NCI-H2227 (cell line): ENCODE data around the gene ANTXR1.

Experiments used
- DNase-seq: peaks from one replicate; lab custom pipeline; 2025; ENCODE audit not compliant: unreplicated experiment; lab: John Stamatoyannopoulos, UW

ANTXR1 gene

DNA sequence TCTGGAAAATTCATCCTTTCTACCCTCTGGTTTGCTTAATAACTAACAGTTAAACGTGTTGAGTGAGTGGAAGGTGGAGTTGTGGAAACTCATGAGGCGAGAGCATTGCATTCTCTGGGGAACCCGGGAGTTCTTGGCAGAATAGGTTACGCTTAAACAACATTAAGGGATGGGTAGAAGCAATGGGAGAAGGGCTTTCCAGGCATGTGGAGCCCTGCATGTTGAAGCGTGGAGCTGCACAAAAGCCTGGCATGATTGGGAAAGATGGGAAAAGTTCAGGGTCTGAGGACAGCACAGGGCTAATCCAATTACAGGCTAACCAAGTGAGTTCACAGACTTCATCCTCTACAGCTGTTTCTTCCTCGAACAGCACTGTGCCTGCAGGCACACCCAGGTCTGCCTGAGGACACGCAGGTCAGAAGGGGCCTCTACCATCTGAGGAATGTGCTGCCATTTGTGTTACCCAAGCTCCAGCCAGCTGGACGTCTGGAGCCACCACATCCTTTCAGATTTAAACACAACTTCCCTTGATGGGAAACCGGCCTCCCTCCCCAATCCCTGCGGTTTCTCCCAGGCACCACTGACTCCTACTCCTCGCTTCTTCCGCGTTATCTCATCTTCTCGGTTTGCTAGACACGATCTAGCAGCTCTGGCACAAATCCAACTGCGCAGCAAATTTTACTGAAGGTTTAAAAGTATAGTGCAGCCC, 164.2 kb downstream of the ANTXR1 start:
- DNase-seq: no peak

GRCh38 chr2:69177785-69178636, 165.0 kb downstream of the ANTXR1 start:
- no peak for DNase-seq

DNA sequence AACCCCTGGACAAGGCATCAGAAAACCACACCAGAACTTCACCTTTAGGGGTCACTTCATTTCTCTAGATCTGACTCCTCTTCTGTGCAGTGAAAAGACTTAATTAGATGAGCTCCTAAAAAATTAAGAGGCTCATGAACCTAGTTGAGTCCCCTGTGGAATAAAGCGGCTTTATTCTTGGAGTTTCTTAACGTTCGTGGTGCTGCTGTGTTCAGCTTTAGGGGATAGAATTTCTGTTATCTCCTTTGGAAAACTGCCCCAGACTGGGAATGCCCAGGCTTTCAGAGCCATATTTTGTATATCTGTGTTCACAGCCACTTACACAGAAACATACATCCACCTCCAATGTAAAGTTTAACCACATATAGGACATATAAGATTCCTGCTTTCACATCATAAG, 165.8 kb downstream of the ANTXR1 start:
- DNase-seq: no peak

DNA sequence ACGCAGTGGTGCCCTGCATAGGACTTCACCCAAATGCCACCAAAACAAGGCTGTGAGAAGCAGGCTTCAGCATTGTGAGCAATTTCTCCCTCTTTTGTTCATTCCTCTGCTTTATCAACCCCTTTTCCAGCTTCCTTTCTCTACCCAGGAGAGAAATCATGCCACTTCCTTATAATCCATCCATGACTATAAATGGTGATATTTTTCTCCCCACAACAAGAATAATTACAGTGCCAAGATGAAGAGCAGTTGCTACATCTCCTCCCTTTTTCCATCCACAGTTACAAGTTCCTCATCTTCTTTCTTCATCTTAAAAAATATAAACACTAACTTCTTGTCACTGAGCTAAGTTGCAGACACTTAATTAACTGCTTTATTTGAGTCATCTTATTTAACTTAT, 167.2 kb downstream of the ANTXR1 start:
- DNase-seq: no peak

GRCh38 chr2:69180974-69181373, 168.0 kb downstream of the ANTXR1 start:
- no peak for DNase-seq

DNA sequence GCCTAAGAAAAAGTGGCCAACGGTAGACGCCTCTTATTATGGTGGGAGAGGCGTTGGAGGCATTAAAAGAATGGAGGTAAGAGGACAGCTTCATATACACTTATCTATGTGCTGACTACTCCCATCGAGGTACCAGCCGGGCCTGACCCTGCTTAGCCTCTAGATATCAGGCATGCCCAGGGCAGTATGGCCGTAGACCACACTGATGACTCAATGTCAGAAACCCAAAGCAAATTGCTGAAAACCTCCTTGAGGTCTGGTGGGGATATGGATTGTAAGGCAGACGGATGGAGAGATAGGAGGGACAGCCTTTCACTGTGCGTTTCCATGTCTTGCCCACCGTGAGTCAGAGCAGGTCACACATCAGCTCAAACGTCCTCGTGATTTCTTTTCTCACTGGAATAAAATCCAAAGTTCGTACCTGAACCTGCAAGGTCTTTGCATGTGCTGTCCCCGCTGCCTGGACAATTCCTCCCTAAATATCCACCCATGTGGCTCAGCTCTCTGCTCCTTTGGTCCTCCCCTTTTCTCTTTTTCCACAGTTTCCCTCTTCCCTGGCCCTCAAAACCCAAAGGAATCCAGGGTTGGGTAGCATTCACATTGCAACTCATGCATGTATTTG, 168.9 kb downstream of the ANTXR1 start:
- no peak for DNase-seq

DNA sequence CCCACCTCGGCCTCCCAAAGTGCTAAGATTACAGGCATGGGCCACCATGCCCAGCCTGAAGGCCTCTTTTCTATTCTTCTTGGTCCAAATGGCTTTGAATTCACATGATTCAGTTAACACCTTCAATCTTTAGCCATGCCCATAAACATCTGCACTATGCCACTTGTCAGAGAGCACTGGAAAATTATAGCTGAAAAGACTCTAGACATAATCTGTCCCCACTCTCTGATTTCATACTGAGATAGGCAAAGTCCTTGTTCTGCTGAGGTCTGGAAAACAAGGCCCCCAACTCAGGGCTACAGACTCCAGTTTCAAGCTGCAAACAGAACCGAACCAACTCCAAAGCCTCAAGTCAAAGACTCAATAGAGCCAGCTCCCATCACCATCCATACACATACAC, 170.7 kb downstream of the ANTXR1 start:
- DNase-seq: no peak

DNA sequence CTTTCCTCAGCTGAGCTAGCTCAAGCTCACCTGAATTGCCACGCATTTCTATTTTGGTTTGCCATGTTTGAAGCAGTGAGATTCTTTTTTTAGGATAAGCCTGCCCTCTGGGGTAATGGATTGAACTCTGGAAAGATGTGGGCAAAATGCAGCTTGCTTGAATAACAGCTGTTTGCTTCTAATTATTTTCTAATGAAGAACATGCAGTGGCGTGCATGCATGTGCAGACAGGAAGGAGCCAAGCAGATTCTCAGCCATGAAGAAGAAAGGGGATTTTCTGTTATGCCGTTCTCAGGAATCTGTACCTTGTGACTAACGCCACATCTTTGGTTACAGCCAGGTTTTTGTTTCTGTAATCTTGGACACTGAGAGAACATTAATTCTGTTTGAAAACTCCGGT, 171.2 kb downstream of the ANTXR1 start:
- DNase-seq: no peak

DNA sequence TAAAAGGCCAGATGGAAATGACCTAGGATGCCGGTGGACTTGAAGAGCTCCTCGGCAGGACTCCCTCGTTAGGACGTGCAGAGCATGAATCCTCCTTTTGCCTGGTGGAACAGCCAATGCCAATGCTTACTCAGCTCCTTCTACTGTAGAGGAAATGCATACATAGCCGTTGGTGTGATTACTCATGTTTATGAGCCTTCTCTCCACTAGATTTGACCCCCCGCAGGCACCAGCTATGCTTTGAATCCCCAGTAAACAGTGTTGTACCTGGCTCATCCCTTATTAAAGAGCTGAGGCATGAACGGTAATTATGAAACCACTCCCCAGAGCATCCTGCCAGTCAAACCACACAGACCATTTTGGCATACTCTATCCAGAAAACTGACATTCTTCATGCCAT, 172.8 kb downstream of the ANTXR1 start:
- DNase-seq: peak; percentile 80

DNA sequence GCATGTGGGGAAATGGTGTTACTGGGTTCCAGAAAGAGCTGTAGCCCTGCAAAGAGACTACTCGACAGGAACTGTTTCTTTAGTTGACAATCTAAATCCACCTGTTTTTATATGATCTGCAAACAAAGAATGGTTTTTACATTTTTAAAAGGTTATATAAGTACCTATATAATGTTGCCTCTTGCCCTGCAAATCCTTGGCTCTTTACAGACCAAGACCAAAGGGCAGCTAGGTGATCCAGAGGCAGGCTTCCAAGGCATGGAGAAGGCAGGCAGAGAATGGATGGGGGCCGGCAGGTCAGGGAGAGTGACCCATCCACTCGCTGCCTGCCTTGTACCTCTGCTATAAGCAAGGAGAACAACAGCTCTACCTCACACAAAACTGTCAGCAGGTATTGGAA, 173.6 kb downstream of the ANTXR1 start:
- no peak for DNase-seq

DNA sequence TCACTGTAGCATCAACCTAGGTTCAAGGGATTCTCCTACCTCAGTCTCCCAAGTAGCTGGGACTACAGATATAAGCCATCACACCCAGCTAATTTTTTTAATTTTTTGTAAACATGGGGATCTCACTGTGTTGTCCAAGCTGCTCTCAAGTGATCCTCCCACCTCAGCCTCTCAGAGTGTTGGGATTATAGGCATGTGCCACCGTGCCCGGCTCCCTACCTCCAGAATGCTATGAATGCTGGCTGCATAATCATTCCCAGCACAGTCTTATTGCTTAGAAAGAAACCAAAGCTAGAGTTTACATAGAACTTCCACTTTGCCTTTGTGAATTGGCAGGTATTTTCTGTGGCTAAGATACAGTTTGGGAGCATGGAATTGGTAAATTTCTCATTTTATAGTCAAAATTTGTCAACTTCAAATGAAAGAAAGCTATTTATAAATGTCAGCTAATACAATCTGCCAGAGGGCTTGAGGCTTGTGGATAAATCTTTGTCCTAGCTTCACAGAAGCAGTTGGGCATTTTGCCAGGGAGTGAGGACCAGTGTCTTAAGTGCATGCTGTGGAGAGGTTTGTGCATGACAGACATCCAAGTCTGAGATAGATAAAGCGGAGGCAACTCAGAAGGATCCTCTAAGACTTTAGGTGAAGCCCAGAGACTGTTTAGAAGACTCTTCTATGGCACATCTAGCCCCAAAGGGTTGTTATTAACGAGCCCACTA, 175.4 kb downstream of the ANTXR1 start:
- peak; percentile 71 for DNase-seq

- DNase-seq: no peak
Observed at GRCh38 chr2:69190743-69191404, 177.9 kb downstream of the ANTXR1 start.

DNA sequence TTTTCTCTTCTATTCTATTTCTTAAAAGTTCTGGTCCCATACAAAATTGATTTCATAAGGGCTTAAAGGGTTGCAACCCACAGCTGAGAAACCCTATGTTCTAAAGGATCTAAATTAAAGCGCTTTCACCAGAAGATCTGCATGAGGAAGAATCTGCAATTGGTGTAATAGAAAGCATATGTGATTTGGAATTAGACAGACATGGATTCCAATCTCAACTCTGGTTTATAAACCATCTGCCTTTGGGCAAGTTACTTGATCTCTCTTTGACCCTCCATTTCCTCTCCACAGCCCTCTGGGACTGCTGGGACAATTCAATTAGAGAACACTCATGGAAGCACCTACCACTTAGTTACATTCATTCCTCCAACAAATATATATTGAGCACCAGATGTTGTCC, 178.7 kb downstream of the ANTXR1 start:
- DNase-seq: no peak

DNA sequence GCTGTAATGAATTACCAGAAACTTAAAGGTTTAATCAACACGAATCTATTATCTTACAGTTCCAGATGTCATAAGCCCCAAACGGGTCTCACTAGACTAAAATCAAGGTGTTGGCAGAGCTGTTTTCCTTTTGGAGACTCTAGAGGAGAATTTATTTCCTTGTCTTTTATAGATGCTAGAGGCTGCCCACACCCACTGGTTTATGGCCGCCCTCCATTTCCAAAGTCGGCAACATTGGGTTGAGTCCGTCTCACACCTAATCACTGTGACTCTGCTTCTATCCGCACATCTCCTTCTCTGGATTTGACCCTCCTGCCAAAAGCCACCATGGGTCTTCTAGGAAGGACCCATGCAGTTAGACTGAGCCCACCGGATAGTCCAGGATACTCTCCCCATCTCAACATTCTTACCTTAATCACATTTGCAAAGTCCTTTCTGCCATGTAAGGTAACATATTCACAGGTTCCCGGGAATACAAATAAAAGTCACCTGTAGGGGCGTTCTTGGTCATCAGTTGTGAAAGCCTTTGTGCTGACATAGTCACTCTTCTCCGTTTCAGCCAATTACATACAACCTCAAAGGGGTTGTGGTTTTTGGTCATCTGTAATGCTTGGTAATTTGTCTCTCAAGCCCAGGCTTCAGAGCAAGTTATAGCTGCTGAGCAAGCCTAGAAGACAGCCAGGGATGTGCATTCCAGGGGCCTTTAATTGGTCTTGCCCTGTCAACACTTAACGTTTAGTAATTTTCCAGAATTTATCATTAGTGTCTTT, 179.4 kb downstream of the ANTXR1 start:
- no peak for DNase-seq

GRCh38 chr2:69195706-69196105, 182.7 kb downstream of the ANTXR1 start:
- DNase-seq: no peak

DNA sequence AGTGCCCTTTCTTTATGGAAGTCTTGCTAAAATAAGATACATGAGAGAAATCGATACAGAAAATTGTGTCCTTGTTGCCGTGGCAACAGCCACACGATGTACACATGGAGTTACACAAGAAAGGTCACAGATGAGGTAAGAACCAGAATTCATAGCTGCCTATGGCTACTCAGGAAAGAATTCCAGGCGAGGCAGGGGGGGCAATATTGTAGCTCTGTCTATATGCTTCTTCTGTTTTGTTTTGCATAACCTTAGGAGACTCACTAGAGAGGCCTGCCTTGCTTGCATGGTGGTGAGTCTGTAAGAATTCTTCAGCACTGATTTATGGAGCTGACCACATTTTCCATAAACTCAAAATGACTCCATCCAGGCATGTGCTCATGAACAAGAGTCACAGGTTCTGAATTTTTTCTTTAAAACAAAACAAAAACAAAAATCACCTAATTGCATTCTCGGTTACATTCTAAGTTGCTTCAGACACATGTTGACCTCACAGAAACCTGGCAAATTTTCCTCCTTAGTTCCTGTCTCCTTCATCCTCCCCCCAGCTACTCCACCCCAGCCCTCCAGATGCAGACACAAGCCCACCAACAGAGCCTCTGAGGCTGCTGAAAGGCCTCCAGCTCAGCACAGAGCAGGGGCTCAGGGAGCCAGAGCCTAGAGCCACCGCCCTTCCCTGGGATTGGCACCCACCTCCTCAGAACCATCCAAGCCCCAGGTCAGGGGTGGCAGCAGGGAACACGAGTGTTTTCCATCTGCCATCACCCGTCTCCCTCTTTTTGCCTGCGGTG, 183.5 kb downstream of the ANTXR1 start:
- DNase-seq: peak; percentile 5

DNA sequence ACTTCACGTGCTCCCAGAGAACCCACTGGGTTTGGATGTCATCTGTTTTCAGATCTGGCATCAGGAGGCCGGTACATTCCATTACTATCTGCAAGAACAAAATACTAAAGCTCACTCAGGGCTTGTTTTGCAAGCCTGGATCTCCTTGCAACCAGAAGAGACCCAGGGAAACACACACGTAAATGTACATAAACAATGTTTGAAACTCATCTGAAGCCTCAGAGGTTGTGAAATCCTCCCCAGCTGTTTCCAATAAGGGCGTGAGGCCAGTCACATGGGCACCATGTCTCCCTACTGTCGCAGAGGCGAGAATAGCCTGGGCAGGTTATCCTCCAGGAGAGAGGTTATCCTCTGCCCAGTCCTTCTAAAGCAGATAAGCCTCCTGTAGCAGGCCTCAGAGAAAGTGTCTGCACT, 187.1 kb downstream of the ANTXR1 start:
- no peak for DNase-seq

- DNase-seq: no peak
Observed at GRCh38 chr2:69201259-69201658, 188.3 kb downstream of the ANTXR1 start.

DNA sequence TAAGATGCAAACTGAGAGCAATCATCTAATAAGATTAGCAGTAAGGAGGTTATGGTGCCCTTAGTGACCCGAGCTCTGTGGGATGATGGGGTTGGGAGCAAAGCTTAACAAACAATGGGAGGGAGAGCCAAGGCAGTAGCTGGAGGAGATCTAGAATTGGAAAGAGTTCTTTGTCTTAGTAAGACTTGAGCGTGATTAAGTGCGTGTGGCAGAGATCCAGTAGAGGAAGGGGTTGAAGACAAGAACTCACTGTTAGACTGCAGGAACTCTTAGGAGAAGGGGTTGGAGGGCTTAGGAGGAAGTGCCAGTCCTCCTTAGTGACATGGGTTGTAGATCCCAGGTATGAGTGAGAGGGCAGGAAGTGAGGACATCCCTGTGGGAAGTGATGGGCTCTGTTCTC, 189.3 kb downstream of the ANTXR1 start:
- no peak for DNase-seq
